ENCODE data around the gene PAQR5.

GRCh38 chr15:69392352-69392751 lies 93.6 kb downstream of the PAQR5 start:
- TF ChIP-seq CTCF (IDR thresholded peaks at IDR 0.05 in 8 of 11, conservative IDR thresholded peaks at IDR 0.05 in 3 of 11) (no peak), POLR2A (IDR thresholded peaks at IDR 0.05) (no peak), POLR2AphosphoS5 (IDR thresholded peaks at IDR 0.05) (no peak)
